SK-N-MC (cell line): ENCODE data around the gene AGXT2.

ENCODE experiments used
- EZH2 ChIP-seq: fragments of 200-600 bp; sonication (generic); IDR thresholded peaks from one replicate; pipeline ENCODE4 v1.6.1; 2017; ENCODE audit warnings: antibody characterized with exemption
- FOXP2 ChIP-seq: optimal IDR thresholded peaks from 2 replicates; pipeline ENCODE3; 2011; ENCODE audit warnings: mild to moderate bottlenecking, moderate library complexity; ENCODE audit not compliant: insufficient read depth; ENCODE audit errors: extremely low read length, control extremely low read depth
- POLR2AphosphoS5 ChIP-seq: IDR thresholded peaks from 2 replicates; pipeline ENCODE4 v1.6.1; 2012; ENCODE audit warnings: mild to moderate bottlenecking, low read depth, low read length, borderline replicate concordance

- TF ChIP-seq POLR2AphosphoS5 (no peak), EZH2 (no peak), FOXP2 (no peak)
These were observed 25.4 kb upstream of the AGXT2 start for GRCh38 chr5:35073160-35073559.
